HG02610 (cell line): ENCODE results near the gene MUC5AC.
"Not testable (repeated sequence)": the region's sequence is repeated elsewhere in the genome, so short reads cannot be mapped to it uniquely, and the experiment has no call there.

Experiments
- ATAC-seq: cut with Tn5 transposase; IDR thresholded peaks from one replicate; pipeline ENCODE4 v1.9.1; 2021; ENCODE audit warnings: mild to moderate bottlenecking, moderate library complexity; ENCODE audit not compliant: unreplicated experiment

The MUC5AC gene

DNA sequence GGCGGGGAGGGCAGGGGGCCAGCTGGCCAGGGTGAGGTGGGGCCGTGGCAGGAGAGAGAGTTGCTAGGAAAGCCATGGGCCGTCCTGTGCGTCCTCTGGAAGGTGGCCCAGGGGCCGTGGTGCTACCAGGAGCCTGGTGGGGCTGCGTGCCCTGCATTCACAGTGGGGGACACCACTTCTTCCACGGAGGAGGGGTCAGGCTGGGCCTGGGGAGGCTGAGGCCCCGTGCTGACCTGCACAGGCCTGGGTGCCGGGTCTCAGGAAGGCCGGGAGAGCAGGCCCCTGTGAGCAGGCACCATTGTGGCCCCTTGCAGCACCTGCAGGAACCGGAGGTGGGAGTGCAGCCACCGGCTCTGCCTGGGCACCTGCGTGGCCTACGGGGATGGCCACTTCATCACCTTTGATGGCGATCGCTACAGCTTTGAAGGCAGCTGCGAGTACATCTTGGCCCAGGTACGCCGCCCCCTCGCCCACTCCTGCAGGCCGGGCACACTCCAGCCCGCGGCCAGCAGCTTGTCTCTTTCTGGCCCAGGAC, 77.1 kb downstream of the MUC5AC start:
- ATAC-seq, result no peak

GRCh38 chr11:1235306-1235900, 77.7 kb downstream of the MUC5AC start:
- no peak for ATAC-seq

DNA sequence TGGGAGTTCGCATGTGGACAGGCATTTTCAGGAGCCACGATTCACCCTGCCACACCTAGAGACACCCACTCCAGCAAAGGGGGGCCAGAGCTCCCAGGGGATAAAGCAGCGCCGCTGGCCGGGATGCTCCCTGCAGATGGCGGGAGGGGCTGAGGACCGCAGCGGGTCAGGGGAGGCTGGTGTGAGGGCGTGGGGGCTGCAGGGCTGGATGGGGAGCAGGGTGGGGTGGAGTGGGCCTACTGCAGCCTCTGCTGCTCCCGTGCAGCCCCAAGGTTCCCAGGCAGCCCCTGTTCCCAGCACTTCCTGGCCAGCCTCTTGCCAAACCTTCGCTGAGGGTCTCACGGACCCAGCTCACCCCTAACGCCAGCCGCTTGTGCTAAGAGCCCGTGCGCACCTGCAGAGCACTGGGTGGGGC, 78.2 kb downstream of the MUC5AC start:
- ATAC-seq, result no peak

- no peak for ATAC-seq
Observed at GRCh38 chr11:1236316-1237127, 78.8 kb downstream of the MUC5AC start.

- no peak for ATAC-seq
Observed at GRCh38 chr11:1237128-1237580, 79.4 kb downstream of the MUC5AC start.

GRCh38 chr11:1237851-1238250, 80.1 kb downstream of the MUC5AC start:
- no peak for ATAC-seq

DNA sequence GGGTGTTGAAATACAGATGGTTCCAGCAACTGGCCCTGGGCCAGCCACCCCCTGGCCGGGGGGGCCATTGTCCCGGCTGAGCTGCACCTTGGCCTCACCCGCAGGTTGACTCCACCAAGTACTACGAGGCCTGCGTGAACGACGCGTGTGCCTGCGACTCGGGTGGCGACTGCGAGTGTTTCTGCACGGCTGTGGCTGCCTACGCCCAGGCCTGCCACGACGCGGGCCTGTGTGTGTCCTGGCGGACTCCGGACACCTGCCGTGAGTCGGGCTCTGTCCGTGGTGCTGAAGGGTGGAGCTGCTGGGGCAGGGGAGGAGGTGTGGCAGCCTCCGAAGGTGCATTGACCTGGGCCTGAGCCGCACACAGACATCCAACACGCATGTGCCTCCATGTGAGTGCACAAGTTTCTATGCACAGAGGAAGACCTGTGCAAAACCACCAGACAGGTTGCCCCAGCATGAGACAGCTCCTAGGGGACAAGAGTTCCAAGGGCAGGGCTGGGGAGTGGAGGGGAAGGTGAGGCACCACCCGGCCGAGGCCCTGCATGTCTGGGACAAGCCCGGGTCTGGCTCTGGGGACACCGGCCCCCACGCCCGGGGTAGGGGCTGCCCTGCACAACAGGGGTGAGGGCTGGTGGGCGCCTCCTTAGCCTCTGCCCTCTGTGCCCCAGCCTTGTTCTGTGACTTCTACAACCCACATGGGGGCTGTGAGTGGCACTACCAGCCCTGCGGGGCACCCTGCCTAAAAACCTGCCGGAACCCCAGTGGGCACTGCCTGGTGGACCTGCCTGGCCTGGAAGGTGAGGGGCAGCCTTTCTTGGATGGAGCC, 81.2 kb downstream of the MUC5AC start:
- ATAC-seq, result no peak

- ATAC-seq, result no peak
Observed at GRCh38 chr11:1239596-1240205, 81.9 kb downstream of the MUC5AC start.

- ATAC-seq, result no peak
Observed at GRCh38 chr11:1240771-1241170, 83.0 kb downstream of the MUC5AC start.

- no peak for ATAC-seq
Observed at GRCh38 chr11:1241706-1242105, 84.0 kb downstream of the MUC5AC start.

DNA sequence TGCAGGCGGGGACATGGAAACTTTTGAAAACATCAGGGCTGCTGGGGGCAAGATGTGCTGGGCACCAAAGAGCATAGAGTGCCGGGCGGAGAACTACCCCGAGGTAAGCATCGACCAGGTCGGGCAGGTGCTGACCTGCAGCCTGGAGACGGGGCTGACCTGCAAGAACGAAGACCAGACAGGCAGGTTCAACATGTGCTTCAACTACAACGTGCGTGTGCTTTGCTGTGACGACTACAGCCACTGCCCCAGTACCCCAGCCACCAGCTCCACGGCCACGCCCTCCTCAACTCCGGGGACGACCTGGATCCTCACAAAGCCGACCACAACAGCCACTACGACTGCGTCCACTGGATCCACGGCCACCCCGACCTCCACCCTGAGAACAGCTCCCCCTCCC, 84.5 kb downstream of the MUC5AC start:
- ATAC-seq, result no peak

DNA sequence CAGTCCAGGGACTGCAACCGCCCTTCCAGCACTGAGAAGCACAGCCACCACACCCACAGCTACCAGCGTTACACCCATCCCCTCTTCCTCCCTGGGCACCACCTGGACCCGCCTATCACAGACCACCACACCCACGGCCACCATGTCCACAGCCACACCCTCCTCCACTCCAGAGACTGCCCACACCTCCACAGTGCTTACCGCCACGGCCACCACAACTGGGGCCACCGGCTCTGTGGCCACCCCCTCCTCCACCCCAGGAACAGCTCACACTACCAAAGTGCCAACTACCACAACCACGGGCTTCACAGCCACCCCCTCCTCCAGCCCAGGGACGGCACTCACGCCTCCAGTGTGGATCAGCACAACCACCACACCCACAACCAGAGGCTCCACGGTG, 85.0 kb downstream of the MUC5AC start:
- ATAC-seq, result not testable (repeated sequence)

DNA sequence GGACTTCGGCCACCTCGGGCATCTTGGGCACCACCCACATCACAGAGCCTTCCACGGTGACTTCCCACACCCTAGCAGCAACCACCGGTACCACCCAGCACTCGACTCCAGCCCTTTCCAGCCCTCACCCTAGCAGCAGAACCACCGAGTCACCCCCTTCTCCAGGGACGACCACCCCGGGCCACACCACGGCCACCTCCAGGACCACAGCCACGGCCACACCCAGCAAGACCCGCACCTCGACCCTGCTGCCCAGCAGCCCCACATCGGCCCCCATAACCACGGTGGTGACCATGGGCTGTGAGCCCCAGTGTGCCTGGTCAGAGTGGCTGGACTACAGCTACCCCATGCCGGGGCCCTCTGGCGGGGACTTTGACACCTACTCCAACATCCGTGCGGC, 85.8 kb downstream of the MUC5AC start:
- ATAC-seq, result not testable (repeated sequence)

DNA sequence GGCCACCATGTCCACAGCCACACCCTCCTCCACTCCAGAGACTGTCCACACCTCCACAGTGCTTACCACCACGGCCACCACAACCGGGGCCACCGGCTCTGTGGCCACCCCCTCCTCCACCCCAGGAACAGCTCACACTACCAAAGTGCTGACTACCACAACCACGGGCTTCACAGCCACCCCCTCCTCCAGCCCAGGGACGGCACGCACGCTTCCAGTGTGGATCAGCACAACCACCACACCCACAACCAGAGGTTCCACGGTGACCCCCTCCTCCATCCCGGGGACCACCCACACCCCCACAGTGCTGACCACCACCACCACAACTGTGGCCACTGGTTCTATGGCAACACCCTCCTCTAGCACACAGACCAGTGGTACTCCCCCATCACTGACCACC, 86.8 kb downstream of the MUC5AC start:
- not testable (repeated sequence) for ATAC-seq

GRCh38 chr11:1245717-1246116, 88.0 kb downstream of the MUC5AC start:
- ATAC-seq, result not testable (repeated sequence)

GRCh38 chr11:1246301-1246700, 88.5 kb downstream of the MUC5AC start:
- ATAC-seq, result not testable (repeated sequence)

- ATAC-seq, result not testable (repeated sequence)
Observed at GRCh38 chr11:1247026-1247425, 89.3 kb downstream of the MUC5AC start.

- not testable (repeated sequence) for ATAC-seq
Observed at GRCh38 chr11:1248951-1249350, 91.2 kb downstream of the MUC5AC start.

DNA sequence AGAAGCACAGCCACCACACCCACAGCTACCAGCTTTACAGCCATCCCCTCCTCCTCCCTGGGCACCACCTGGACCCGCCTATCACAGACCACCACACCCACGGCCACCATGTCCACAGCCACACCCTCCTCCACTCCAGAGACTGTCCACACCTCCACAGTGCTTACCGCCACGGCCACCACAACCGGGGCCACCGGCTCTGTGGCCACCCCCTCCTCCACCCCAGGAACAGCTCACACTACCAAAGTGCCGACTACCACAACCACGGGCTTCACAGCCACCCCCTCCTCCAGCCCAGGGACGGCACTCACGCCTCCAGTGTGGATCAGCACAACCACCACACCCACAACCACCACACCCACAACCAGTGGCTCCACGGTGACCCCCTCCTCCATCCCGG, 92.7 kb downstream of the MUC5AC start:
- ATAC-seq, result not testable (repeated sequence)
